ENCODE measurements around the gene TELO2. TPM values are rescaled to one million over a fixed set of nuclear protein-coding genes. Genes with fewer than 3 reads are reported as not detected.

The TELO2 gene
- total RNA-seq, 1 donor from 2014 or later = 18.8 TPM

DNA sequence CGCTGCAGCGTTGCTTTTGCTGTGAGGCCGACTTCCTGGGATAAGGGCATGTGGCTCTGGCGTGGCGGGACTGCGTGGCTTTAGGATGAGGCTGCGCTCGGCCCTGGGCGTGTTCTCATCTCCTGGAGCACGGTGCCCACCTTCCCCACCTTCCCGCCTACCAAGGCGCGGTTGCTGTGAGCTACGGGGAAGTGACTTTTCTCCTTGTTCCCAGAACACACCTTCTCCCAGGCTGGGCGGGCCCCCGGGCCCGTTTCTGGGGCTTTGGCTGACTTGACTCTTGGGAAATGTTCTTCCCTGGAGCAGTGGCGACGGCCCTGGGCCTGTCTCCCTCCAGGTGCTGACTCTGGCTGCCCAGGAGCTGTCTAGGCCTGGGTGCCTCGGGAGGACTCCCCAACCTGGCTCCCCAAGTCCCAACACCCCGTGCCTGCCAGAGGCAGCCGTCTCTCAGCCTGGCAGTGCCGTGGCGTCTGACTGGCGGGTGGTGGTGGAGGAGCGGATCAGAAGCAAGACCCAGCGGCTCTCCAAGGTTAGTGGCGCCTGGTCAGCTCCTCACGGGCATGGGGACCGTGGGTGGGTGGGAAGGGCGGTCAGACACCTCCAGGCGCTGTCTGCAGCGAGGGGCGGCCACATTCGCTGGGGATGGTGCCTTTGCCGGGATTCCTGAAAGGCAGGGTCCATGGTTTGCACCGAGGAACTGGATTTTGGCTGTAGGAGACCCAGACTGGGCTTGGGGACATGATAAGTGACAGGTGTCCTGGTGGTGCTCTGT, 12.1 kb downstream of the TELO2 start:
- no peak for ATAC-seq (ENCODE audit: poor library complexity)

DNA sequence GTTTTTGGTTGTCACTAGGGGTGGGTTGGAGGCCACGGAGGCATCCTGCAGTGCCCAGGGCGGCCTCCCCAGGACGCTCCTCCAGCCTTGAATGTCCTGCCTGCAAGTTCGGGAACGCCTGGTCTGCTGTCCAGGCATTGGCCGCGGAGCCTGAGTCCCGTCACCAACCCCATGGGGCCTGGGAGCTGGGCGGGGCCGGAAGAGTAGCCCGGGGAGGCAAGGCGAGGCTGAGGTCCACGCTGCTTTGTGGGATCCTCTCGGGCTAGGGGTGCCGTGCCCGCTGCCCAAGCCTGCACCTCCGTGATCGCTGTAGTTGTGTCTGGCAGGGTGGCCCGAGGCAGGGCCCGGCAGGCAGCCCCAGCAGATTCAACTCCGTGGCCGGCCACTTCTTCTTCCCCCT, 12.8 kb downstream of the TELO2 start:
- ATAC-seq (ENCODE audit: poor library complexity) (no peak), DNase-seq (no peak)
- intact Hi-C loops (cut with DNase I) = no loop called here

More for the DNA sequence above, 12.1 kb downstream of the TELO2 start:
- DNase-seq = no peak
- intact Hi-C loops (cut with DNase I) = no loop called here

DNA sequence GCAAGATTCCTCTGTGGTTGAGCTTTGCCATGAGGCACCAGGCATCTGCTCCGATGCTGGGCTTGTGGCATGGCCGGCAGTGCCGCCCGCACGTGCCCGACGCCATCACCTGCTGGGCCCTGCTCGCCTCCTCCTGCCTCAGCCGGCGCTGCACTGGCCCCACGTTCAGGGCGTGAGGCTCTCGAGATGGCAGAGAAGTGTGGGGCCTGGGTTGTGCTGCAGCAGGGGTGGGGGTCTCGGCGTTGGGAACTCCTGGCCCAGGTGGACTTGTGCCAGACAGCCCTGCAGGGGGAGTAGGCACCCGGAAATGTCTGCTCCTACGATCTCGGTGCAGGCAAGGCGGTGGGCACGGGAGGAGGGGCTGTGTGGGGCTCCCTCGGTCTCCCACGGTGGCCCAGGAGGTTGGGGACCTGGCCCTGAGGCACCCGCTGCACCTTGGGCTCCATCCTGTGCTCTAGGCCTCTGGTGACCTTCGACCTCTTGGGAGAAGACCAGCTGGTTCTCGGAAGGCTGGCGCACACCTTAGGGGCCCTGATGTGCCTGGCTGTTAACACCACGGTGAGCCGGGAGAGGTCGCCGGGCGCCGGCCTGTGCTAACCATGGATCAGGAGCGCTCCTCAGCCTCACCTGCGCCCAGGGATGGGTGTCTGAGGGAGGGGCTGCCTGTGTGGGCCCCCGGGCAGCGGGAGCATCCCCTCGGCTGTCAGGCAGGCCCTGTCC, 13.5 kb downstream of the TELO2 start:
- ATAC-seq (ENCODE audit: poor library complexity) = no peak

DNA sequence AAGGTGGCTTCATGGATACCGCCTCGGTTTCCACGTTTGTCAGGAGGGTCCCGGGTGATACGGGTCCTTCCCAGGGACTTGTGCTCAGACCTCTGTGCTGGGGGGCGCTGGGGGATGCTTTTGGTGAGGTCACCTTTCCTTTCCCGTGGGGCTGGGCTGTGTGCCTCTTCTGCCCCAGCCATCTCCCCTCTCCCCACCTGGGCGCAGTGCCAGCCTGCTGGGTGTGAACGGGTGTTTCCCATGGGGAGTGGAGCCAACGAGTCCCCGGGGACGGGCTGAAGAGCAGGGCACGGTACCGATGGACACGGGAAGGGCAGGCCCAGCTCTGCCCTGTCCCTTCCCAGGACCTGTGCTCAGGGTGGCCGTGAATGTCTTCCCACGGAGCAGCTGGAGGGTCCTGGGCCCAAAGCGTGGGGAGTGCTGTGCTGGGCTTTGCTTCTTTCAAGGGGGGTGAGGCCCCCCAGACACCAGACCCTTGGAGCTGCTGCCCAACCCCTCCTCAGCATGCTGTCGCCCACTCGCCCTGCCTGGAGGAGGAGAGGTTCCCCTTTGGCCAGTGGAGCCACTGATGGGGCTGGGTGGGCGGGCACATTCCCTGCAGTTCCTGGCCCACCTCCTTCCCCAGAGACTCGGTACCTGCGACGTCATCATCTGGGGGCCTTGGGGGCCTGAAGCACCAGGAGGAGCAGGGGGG, 15.5 kb downstream of the TELO2 start:
- DNase-seq (peak; percentile 43), ATAC-seq (ENCODE audit: poor library complexity) (no peak)
- intact Hi-C loops (cut with DNase I) = no loop called here

More for the DNA sequence above, 13.5 kb downstream of the TELO2 start:
- intact Hi-C loops (cut with DNase I) = no loop called here
- no peak for DNase-seq

DNA sequence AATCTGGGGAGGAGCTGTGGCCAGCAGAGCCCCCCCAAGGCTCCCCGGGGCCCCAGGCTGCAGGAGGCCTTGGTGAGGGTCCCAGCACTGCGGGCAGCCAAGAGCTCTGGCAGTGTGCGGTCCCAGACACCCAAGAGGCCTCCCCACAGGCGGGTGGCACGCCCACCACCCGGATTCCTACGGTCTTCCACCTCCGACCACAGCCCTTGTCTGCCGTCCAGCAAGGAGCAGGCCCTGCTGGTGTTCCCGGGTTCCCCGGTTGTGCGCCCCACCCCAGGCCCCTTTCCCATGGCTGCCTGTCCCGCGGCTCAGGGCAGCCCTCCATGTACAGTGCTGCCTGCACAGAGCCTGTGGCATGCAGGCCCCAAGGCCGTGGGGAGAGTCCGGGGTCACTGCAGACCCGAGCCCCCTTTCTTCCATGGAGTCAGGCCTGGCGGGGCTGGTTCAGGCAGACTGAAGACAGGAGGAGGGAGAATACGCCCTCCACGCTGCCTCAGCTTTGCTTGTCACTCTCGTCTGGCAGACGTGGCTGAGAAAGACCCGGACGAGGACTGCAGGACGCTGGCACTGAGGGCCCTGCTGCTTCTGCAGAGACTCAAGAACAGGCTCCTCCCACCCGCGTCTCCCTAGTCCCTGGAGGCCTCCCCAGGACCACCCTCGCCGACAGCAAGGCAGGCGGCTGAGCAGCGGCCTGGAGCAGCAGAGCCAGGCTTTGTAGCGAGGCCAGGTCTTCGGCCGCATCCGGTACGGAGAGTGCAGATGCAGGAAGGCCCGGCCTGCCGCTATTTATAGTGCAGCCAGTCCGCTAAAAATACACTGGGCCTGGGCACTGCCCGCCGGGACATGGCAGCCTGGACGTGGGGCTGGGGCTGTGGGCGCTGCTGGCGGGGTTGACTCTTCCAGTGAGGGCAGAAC, 16.4 kb downstream of the TELO2 start:
- ATAC-seq (ENCODE audit: poor library complexity) (peak; percentile 91), DNase-seq (peak; percentile 82)
- intact Hi-C loops (cut with DNase I) = no loop called here

DNA sequence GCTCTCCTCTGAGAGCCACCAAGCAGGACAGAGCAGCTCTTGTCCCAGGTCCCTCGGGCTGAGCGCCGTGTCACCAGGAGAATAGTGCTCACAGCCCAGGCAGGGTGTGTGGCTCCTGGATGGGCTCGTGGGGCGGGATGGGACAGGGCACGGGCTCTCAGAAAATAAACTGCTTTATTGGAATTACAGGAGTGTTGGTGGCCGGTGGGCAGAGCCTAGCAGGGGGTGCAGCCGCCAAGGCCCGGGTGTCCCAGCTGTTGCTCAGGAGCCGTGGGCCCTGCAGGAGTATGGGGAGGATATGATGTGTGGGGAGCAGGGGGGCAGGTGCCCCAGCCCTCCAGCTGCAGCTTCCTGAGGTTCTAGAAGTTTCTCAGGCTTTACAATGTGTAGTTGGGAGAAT, 17.1 kb downstream of the TELO2 start:
- peak; percentile 34 for ATAC-seq (ENCODE audit: poor library complexity)
- no peak for DNase-seq
- intact Hi-C loops (cut with DNase I) = no loop called here

DNA sequence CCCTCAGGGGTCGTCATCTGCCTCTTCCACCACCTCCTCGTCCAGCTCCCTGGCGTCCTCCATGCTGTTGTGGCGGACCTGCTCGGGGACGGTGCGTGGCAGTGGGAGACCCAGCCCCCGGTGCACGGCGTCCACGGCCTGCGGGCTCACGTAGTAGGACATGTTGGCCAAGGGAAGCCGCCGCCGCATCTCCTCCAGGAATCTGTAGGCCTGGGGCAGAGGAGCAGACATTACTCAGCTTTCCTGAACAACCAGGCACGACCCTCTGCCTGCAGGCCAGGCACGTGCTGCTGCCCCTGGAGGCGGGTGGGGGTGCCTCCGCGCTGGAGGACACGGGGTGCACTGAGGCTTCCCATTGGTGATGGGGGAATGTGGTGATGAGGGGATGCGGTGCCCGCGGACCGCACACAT, 17.8 kb downstream of the TELO2 start:
- ATAC-seq (ENCODE audit: poor library complexity) (no peak), DNase-seq (no peak)
- intact Hi-C loops (cut with DNase I) = no loop called here

DNA sequence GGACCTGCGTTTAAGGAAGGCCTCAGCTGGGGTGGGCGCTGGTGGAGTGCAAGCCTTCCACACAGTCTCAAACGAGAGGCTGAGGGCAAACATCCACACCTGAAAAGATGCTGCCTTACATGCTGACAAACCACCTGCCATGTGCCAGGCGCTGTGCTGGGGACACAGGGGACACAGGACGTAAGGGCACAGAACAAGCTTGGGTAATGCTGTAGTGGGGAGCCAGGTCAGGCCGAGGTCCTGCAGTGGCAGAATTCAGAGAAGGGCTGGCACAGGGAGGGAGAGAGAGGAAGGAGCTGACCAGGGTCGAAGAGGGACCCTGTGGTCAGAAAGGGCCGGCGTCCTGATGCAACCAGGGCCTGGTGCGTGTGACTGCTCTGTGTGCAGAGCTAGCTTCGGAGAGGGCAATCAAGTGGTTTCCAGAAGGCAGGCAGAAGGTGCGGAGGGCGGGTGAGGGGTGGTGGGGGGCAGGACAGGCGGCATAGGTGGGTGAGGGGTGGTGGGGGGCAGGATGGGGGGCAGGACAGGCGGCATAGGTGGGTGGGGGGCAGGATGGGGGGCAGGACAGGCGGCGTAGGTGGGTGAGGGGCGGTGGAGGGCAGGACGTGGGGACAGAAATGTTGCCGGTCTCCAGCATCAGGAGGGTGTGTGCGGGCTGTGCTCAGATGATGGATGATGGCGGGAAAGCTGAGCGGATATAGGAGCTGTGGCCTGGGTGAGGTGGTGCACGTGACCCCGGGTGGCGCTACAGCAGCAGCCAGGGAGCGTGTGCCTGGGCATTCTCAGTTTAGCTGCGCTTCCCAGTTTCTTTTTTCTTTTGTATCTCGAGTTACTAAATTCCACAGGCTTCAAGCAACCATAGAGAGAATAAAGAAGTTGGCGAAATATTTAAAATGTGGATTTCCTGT, 18.8 kb downstream of the TELO2 start:
- ATAC-seq (ENCODE audit: poor library complexity) = no peak
- intact Hi-C loops (cut with DNase I) = no loop called here
- DNase-seq = no peak

DNA sequence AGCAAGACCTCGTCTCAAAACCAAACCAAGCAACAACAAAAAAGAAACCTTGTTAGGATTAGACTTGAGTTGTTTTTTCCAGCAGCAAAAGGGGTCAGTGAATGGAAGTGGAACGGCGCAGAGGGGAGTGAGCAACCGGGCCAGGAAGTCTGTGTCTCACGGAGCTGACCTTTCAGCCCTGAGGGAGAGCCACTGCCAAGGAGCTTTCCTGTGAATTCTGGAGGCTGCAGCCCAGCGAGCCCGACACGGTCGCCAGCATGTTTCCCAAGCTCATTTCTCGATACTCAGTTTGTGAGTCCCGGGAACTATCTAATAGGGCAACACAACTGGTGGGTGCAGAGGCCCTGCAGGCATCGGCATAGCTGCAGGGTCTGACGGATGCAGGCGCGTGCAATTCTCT, 19.6 kb downstream of the TELO2 start:
- no peak for DNase-seq
- ATAC-seq (ENCODE audit: poor library complexity) = no peak
- intact Hi-C loops (cut with DNase I) = no loop called here

DNA sequence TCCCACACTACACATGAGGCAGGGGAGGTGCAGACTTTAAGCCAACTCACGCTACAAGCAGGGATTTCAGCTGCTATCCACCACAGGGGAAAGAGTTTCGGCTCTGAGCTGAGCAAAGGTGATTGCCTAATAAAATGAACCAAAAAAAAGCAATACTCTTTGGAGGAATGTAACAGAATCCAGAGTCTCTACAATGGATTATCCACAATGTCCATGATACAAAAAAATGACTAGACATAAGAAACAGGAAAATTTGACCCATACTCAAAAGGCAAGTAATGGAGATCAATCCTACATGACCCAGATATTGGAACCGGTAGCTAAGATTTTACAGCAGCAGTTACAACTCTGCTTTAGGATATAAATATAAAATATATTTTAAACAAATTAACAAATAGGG, 21.3 kb downstream of the TELO2 start:
- DNase-seq (no peak), ATAC-seq (ENCODE audit: poor library complexity) (no peak)
- intact Hi-C loops (cut with DNase I) = no loop called here

DNA sequence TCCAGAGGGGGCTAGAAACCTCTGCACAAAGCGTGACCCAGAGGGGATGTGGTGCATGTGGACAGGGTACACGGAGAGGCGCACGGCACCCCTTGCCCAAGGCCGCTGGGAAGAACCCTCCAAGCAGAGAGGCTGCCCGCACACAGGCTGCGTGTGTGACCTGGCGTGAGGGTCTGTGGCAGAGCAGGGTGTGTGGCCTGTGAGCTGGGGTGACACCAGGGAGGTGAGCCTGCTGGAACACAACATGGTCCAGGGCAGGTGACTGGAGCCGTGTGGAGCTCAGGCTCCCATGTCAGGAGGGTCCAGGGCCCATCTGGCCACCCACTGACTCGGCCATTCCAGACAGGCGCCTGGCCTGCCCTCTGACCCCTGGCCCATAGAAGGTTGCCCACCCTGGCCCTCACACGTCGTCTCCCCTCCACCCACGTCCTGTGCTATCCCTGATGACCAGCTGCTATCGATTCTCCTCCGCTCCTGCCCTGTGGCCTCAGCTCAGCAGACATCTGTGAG, 25.5 kb downstream of the TELO2 start:
- intact Hi-C loops (cut with DNase I) = no loop called here
- DNase-seq (no peak), ATAC-seq (ENCODE audit: poor library complexity) (peak; percentile 32)

DNA sequence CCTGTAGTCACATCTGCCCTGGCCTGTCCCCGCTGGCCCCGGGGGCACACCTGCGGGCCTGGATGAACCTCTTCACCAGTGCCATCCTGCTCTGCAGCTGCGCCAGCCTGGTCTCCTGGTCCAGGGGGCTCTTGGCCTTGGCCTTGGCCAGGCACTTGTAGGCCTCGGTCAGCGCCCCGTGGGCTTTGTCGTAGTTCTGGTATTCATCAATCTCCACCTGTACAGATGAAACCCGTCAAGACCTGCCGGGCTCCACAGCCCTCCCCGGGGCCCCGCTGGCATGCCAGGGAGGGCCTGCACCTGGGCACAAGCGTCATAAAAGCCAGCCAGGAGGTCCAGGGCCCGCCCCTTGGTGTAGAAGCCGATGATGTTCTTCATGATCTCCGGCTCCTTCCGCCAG, 26.7 kb downstream of the TELO2 start:
- ATAC-seq (ENCODE audit: poor library complexity) (no peak), DNase-seq (no peak)
- intact Hi-C loops (cut with DNase I) = no loop called here

DNA sequence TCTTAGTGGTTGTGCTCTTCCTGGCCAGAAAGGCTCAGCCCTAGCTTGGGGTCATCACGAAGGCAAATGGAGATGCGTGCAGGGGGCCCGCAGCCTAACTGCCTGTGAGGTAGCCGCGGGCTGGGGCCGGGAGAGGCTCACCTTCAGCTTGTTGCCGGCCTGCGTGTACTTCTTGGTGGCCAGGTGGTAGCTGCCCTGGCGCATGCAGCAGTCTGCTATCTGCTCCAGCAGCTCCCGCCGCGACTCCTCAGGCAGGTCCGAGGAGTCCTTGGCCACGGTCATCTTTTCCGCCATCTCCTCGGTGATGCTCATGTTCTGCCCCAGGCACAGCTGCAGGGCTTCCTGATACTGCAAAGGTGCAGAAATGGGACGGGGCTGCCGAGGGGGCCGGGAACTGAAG, 27.3 kb downstream of the TELO2 start:
- ATAC-seq (ENCODE audit: poor library complexity) (no peak), DNase-seq (no peak)
- intact Hi-C loops (cut with DNase I) = no loop called here

DNA sequence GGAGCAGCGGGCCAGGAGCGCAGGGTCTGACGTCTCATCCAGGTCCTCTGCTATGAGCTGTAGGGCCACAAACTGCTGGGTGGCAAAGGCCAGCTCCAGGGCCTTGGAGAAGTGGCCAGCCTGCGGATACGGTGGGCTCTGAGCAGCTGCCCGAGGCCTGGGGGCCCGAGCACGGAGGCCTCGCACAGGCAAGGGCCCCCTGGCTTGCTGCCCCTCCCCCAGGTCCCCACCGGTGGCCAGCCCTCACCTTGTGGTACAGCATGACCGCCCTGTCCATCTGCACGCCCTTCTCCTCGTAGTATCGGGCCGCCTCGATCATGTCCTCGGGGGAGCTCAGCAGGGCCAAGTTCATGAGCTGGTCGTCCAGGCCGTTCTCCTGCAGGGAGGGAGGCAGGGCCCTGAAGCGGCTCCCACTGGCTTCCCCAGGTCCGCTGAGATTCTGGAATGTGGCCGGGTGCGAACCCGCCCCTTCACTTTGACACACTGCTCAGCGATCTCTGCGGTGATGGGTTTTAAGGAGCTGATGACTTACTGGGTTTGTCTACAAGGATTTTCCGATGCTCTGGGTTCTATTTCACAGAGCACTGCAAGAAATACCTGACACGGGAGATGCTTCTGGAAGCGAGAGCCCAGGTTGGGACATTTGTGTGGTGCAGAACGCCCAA, 30.6 kb downstream of the TELO2 start:
- no peak for DNase-seq
- intact Hi-C loops (cut with DNase I) = no loop called here
- ATAC-seq (ENCODE audit: poor library complexity) = no peak

DNA sequence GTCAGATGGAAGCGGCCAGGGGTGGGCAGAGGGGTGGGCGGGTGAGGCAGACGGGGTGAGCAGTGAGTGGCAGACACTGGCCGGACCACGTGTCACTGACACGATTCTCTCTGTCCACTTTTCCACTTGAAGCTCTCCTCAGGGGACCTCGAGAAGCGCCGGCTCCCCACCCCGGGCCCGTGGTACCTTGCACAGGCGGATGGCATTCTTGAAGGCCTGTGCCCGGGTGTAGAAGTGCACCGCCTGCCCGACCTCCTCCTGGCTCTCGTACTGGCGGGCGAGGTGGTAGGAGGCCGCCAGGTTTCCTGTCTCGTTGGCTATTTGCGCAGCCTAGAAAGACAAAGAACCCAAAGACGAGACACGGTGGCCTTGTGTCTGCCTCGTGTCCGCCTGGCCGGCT, 31.2 kb downstream of the TELO2 start:
- intact Hi-C loops (cut with DNase I) = no loop called here
- no peak for ATAC-seq (ENCODE audit: poor library complexity)
- DNase-seq = no peak

DNA sequence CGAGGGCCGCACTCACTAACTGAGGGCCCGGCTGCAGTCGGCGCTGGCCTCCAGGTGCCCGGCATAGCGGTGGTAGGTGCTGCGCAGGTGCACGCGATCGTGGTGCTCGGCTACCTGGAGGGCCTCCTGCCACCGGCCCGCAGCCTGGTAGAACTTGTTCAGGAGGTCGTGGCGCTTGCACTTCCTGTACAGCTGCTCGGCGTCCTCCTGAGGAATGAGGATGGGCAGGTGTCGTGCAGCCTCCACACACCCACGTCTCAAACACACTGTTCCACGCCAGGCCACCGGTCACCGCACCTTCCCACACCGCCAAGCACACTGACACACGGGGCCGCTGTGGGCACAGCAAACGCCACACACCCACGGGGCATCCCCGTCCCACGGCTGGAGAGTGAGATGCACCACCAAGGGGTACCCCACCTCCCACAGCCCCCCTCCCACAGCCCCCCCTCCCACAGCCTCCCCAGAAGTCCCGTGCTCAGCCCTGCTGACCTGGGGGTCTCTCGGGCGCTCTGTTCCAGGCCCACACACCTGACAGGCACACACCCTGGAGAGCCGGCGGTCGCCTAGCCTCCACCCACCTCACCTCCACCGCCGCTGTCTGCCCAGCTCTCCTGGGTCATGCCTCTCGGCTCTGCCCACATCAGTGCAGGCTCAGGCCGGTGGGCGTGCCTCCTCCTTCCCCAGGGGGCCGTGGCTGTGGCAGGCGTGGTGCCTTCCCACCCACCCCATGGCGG, 32.9 kb downstream of the TELO2 start:
- ATAC-seq (ENCODE audit: poor library complexity) = no peak
- intact Hi-C loops (cut with DNase I) = no loop called here
- no peak for DNase-seq
